Endometrial microvascular endothelial cells (primary cell): ENCODE results near the gene UPF3B. TPM values are rescaled to one million over a fixed set of nuclear protein-coding genes. Genes with fewer than 3 reads are reported as not detected.
"Not testable (repeated sequence)": the region's sequence is repeated elsewhere in the genome, so short reads cannot be mapped to it uniquely, and the experiment has no call there.

Source experiments
- in situ Hi-C: cut with HindIII; loops from 2 replicates; pipeline ENCODE4 v1.10.0; 2017; ENCODE audit warnings: low sequenced_read_pairs, low pct_unique_long_range_greater_than_20kb; ENCODE audit errors: inconsistent ontology term
- total RNA-seq: library from RNA; depleted of rRNA; stranded (reverse); fragments of >200 nt; gene quantifications from one replicate; pipeline ENCODE4 v1.2.3, GENCODE V29; 2015; ENCODE audit errors: inconsistent ontology term

The UPF3B gene
- 2.2 TPM for total RNA-seq

- in situ Hi-C loops = no loop called here
Measured at GRCh38 chrX:119852382-119853353, at the start of gene UPF3B. TSS of gene UPF3B (minus strand) at chrX:119852963. CDS start at chrX:119852928, 35 bp downstream.

GRCh38 chrX:119900976-119901375, 48.2 kb upstream of the UPF3B start:
- in situ Hi-C loops = no loop called here

GRCh38 chrX:119899125-119899524, 46.4 kb upstream of the UPF3B start:
- in situ Hi-C loops = no loop called here

- in situ Hi-C loops = no loop called here
Measured at GRCh38 chrX:119895843-119896326, 43.1 kb upstream of the UPF3B start, which contains the start of gene AKAP14. TSS of gene AKAP14 (plus strand) at chrX:119895893. CDS start at chrX:119903224, 7,331 bp downstream.

GRCh38 chrX:119891961-119892692, 39.4 kb upstream of the UPF3B start:
- in situ Hi-C loops = not testable (repeated sequence)

- in situ Hi-C loops = not testable (repeated sequence)
Measured at GRCh38 chrX:119890626-119891025, 37.9 kb upstream of the UPF3B start.

- in situ Hi-C loops = no loop called here
Measured at GRCh38 chrX:119887721-119888425, 35.1 kb upstream of the UPF3B start.

- in situ Hi-C loops = no loop called here
Measured at GRCh38 chrX:119885554-119886428, 33.0 kb upstream of the UPF3B start.

GRCh38 chrX:119880552-119881437, 28.0 kb upstream of the UPF3B start:
- in situ Hi-C loops = no loop called here

- in situ Hi-C loops = no loop called here
Measured at GRCh38 chrX:119880076-119880475, 27.3 kb upstream of the UPF3B start.

- in situ Hi-C loops = no loop called here
Measured at GRCh38 chrX:119878740-119879139, 26.0 kb upstream of the UPF3B start.

- in situ Hi-C loops = no loop called here
Measured at GRCh38 chrX:119871599-119872395, 19.0 kb upstream of the UPF3B start, which contains the start of the genes NDUFA1 and RNF113A. TSS of gene NDUFA1 (plus strand) at chrX:119871832. CDS start at chrX:119871912, 80 bp downstream. TSS of gene RNF113A (minus strand) at chrX:119871733. CDS start at chrX:119871613, 120 bp downstream.

- in situ Hi-C loops = no loop called here
Measured at GRCh38 chrX:119871245-119871598, 18.5 kb upstream of the UPF3B start.

GRCh38 chrX:119870626-119871131, 17.9 kb upstream of the UPF3B start:
- in situ Hi-C loops = no loop called here

GRCh38 chrX:119853444-119853843, 681 bp upstream of the UPF3B start:
- in situ Hi-C loops = no loop called here

- in situ Hi-C loops = no loop called here
Measured at GRCh38 chrX:119833905-119834304, 18.9 kb downstream of the UPF3B start.
